MM.1S (cell line): Measurements from ENCODE around the gene DKK2.

Experiments
- DNase-seq: peaks from one replicate; pipeline ENCODE4 v3.0.0-alpha.2; 2015
- H2AFZ ChIP-seq: fragments of 300-600 bp; sonication (generic); 2 replicates; pipeline ENCODE4 v1.6.0; 2016; ENCODE audit warnings: antibody characterized with exemption, low read length
- H3F3A ChIP-seq: fragments of 300-600 bp; sonication (generic); 2 replicates; pipeline ENCODE4 v1.6.1; 2016; ENCODE audit warnings: mild to moderate bottlenecking, antibody characterized with exemption, low read length, moderate library complexity, mixed read lengths; ENCODE audit not compliant: insufficient read depth
- H3K27ac ChIP-seq: fragments of 300-600 bp; sonication (generic); 2 replicates; pipeline ENCODE4 v1.5.1; 2016; ENCODE audit warnings: mild to moderate bottlenecking, low read length
- H3K27me3 ChIP-seq: fragments of 300-600 bp; sonication (generic); replicated peaks from 2 replicates; pipeline ENCODE4 v1.6.0; 2016; ENCODE audit warnings: low read length; ENCODE audit not compliant: insufficient read depth
- H3K36me3 ChIP-seq: fragments of 300-600 bp; sonication (generic); replicated peaks from 2 replicates; pipeline ENCODE4 v1.6.1; 2016; ENCODE audit warnings: mild to moderate bottlenecking, low read length, mixed read lengths; ENCODE audit not compliant: insufficient read depth
- H3K4me1 ChIP-seq: fragments of 300-600 bp; sonication (generic); 2 replicates; pipeline ENCODE4 v1.6.1; 2016; ENCODE audit warnings: low read length, mixed read lengths
- H3K4me2 ChIP-seq: fragments of 300-600 bp; sonication (generic); 2 replicates; pipeline ENCODE4 v1.6.0; 2016; ENCODE audit warnings: low read depth, low read length
- H3K4me3 ChIP-seq: fragments of 300-600 bp; sonication (generic); 2 replicates; pipeline ENCODE4 v1.5.1; 2016; ENCODE audit warnings: low read length, mixed read lengths
- H3K79me2 ChIP-seq: fragments of 300-600 bp; sonication (generic); 2 replicates; pipeline ENCODE4 v1.6.1; 2016; ENCODE audit warnings: mixed run types, low read length, mixed read lengths
- H3K9ac ChIP-seq: fragments of 300-600 bp; sonication (generic); 2 replicates; pipeline ENCODE4 v1.6.1; 2016; ENCODE audit warnings: low read length, mixed read lengths
- H3K9me2 ChIP-seq: fragments of 300-600 bp; sonication (generic); replicated peaks from 2 replicates; pipeline ENCODE4 v1.6.1; 2016; ENCODE audit warnings: mild to moderate bottlenecking, low read length, mixed read lengths; ENCODE audit not compliant: insufficient read depth
- H3K9me3 ChIP-seq: fragments of 300-600 bp; sonication (generic); replicated peaks from 2 replicates; pipeline ENCODE4 v1.6.1; 2016; ENCODE audit warnings: mild to moderate bottlenecking, low read length, mixed read lengths; ENCODE audit not compliant: insufficient read depth
- H4K20me1 ChIP-seq: fragments of 300-600 bp; sonication (generic); 2 replicates; pipeline ENCODE4 v1.6.1; 2016; ENCODE audit warnings: mild to moderate bottlenecking, low read length, moderate library complexity, mixed read lengths; ENCODE audit not compliant: insufficient read depth
- EZH2 ChIP-seq: fragments of 300-600 bp; sonication (generic); optimal IDR thresholded peaks from 2 replicates; pipeline ENCODE3; 2017; ENCODE audit warnings: low read depth, mild to moderate bottlenecking, antibody characterized with exemption, low read length, mixed read lengths
- EZH2phosphoT487 ChIP-seq: fragments of 300-600 bp; sonication (generic); IDR thresholded peaks from 2 replicates; pipeline ENCODE4 v1.6.1; 2018; ENCODE audit warnings: antibody characterized with exemption, low read length
- TF ChIP-seq, protein P1 (sequence below): fragments of 300-600 bp; sonication (generic); IDR thresholded peaks from 2 replicates; pipeline ENCODE4 v1.5.1; 2016; ENCODE audit warnings: antibody characterized with exemption, low read length, mixed read lengths

Gene DKK2, protein sequence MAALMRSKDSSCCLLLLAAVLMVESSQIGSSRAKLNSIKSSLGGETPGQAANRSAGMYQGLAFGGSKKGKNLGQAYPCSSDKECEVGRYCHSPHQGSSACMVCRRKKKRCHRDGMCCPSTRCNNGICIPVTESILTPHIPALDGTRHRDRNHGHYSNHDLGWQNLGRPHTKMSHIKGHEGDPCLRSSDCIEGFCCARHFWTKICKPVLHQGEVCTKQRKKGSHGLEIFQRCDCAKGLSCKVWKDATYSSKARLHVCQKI

DNA sequence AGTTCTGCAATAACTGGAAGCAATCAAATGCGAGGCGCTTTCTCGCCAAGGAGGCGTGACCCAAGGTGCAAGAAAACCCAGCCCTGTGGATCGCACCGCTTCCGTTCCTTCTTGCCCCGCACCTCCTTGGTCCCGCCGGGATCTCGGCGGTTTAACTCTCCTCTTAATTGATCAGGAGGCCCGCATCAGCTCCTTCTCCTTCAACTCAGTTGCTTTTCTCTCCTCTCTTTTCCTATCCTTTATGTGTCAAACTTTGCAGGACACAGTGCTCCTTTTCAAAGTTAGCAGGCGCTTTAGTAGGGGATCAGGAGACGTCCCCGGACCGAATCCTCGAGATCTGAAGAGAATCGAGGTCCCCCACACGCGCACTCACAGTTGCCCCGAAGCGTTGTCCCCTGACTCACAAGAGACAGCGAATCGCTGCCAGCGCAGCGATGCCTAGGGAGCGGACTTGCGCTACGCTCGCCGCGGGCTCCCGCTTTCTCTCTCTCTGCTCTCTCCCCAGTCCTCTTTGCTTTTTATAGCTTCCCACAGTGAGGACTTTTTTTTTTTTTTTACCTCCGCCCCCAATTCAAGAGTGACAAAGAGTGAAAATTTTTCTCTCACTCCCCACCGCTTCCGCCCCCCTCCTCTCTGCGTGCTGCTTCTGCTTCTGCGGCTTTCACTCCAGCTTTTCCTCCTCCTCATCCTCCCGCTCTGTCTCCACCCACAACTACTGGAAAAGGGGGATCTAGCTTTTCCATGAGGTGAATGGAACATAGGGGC is at the start of gene DKK2:
DKK2 (minus strand) TSS at position 495 of the 765 bp plus-strand sequence. CDS start 722 bp downstream, outside the sequence.
- Histone ChIP-seq H3K9me3 (no peaks in the 10 kb centered on the region), H4K20me1 (no peaks in the 10 kb centered on the region), H2AFZ (peak within 1 kb of the TSS; percentile 59; the same call in 1 of the 2 replicates), H3K79me2 (no peaks in the 10 kb centered on the region), H3F3A (no peaks in the 10 kb centered on the region), H3K36me3 (no peaks in the 10 kb centered on the region), H3K4me2 (peak within 1 kb of the TSS; percentile 78), H3K9ac (no peak within 1 kb of the TSS), H3K27me3 (no peaks in the 10 kb centered on the region), H3K4me1 (no peaks in the 10 kb centered on the region), H3K4me3 (peak within 1 kb of the TSS; percentile 44), H3K27ac (no peak within 1 kb of the TSS), H3K9me2 (no peaks in the 10 kb centered on the region)
- TF ChIP-seq EZH2: no peak
- TF ChIP-seq, protein P1, sequence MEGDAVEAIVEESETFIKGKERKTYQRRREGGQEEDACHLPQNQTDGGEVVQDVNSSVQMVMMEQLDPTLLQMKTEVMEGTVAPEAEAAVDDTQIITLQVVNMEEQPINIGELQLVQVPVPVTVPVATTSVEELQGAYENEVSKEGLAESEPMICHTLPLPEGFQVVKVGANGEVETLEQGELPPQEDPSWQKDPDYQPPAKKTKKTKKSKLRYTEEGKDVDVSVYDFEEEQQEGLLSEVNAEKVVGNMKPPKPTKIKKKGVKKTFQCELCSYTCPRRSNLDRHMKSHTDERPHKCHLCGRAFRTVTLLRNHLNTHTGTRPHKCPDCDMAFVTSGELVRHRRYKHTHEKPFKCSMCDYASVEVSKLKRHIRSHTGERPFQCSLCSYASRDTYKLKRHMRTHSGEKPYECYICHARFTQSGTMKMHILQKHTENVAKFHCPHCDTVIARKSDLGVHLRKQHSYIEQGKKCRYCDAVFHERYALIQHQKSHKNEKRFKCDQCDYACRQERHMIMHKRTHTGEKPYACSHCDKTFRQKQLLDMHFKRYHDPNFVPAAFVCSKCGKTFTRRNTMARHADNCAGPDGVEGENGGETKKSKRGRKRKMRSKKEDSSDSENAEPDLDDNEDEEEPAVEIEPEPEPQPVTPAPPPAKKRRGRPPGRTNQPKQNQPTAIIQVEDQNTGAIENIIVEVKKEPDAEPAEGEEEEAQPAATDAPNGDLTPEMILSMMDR: no peak
- no peak for TF ChIP-seq EZH2phosphoT487
- DNase-seq: no peak

DNA sequence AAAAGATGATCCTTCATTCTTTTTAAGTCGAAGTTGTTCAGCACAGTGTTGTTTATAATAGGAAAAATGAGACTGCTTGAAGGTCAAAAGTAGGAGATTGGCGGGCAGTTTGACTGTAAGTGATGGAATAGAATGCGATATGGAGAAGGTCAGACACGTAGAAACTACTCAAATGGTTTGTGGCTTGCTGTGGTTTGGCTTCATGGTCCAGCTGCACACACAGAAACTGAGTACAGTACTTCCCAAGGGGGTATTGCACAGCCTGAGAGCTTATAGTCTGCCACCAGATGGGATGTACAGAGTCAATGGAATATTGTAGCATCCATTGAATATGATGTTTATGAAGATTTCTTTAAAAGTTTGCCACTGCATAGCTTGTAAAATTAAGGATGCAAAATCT is 41.1 kb upstream of the DKK2 start:
- H3K79me2 ChIP-seq: no peaks in the 10 kb centered on the region
- H3K27ac ChIP-seq: no peak overlapping the region
- H3K4me1 ChIP-seq: peaks cover 5% of the 10 kb centered on the region; the same call in 1 of the 2 replicates
- no peaks in the 10 kb centered on the region for H4K20me1 ChIP-seq
- TF ChIP-seq EZH2 (no peak), EZH2phosphoT487 (no peak)
- TF ChIP-seq, protein P1: no peak
- H3K27me3 ChIP-seq: no peaks in the 10 kb centered on the region
- no peak overlapping the region for H3K4me2 ChIP-seq
- H3K4me3 ChIP-seq: no peak overlapping the region
- H3K9me2 ChIP-seq: no peaks in the 10 kb centered on the region
- H3K9me3 ChIP-seq: no peaks in the 10 kb centered on the region
- H2AFZ ChIP-seq: no peak overlapping the region
- H3F3A ChIP-seq: no peaks in the 10 kb centered on the region
- H3K9ac ChIP-seq: no peak overlapping the region
- DNase-seq: no peak
- no peaks in the 10 kb centered on the region for H3K36me3 ChIP-seq

DNA sequence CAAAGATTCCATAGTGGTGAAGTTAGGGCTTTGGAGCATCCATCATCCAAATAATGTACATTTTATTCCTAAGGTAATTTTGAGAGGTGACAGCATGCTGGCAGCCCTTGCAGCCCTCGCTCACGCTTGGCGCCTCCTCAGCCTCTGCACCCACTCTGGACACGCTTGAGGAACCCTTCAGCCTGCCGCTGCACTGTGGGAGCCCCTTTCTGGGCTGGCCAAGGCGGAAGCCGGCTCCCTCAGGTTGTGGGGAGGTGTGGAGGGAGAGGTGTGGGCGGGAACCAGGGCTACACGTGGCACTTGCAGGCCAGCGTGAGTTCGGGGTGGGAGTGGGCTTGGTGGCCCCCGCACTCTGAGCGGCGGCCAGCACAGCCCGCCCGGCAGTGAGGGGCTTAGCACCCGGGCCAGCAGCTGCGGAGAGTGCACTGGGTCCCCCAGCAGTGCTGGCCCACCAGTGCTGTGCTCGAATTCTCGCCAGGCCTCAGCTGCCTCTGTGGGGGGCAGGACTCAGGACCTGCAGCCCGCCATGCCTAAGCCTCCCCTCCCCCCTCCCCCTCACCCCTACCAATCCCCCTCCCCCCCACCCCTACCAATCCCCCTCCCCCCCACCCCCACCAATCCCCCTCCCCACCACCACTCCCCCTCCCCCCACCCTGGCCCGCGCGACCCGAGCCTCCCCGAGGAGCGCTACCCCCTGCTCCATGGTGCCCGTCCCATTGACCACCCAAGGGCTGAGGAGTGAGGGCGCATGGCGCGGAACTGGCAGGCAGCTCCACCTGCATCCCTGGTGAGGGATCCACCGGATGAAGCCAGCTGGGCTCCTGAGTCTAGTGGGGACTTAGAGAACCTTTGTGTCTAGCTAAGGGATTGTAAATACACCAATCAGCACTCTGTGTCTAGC is 37.0 kb upstream of the DKK2 start:
- no peak overlapping the region for H3K4me2 ChIP-seq

More for the DNA sequence above, 37.0 kb upstream of the DKK2 start:
- Histone ChIP-seq H3K9ac (no peak overlapping the region), H3K9me2 (no peaks in the 10 kb centered on the region), H3K79me2 (no peaks in the 10 kb centered on the region), H4K20me1 (no peaks in the 10 kb centered on the region), H3K4me1 (peaks cover 15% of the 10 kb centered on the region), H3F3A (no peaks in the 10 kb centered on the region), H3K27me3 (no peaks in the 10 kb centered on the region), H3K9me3 (no peaks in the 10 kb centered on the region), H3K4me3 (no peak overlapping the region), H2AFZ (no peak overlapping the region), H3K27ac (no peak overlapping the region), H3K36me3 (no peaks in the 10 kb centered on the region)
- no peak for TF ChIP-seq EZH2
- TF ChIP-seq EZH2phosphoT487: no peak
- TF ChIP-seq, protein P1: no peak
- DNase-seq: no peak
